Panc1 (cell line): ENCODE data around the gene TIRAP. TPM values are rescaled to one million over a fixed set of nuclear protein-coding genes. Genes with fewer than 3 reads are reported as not detected.
A peak's percentile ranks its signal among the peaks of the same experiment; 100 is the strongest.

Source experiments
- ATAC-seq: fragments of 200-7000 bp; cut with Tn5 transposase; 2 replicates; pipeline ENCODE4 v1.9.1; 2020; ENCODE audit warnings: mild to moderate bottlenecking, moderate library complexity
- BruUV-seq: library from RNA; stranded (reverse); fragments of 400-500 nt; replicated peaks from 2 replicates; lab custom pipeline; 2021; lab: Mats Ljungman, UMichigan
- CTCF ChIA-PET: fragments of 300-600 bp; sonication (Branson Sonifier 250); formaldehyde crosslinking; loops from one replicate; lab custom pipeline; 2022; ENCODE audit warnings: antibody characterized with exemption; lab: Charles Lee
- POLR2A ChIA-PET: fragments of 300-600 bp; sonication (Branson Sonifier 250); formaldehyde crosslinking; loops from one replicate; lab custom pipeline; 2022; ENCODE audit warnings: antibody characterized with exemption; lab: Charles Lee
- DNase-seq: peaks from one replicate; pipeline ENCODE4 v3.0.0-alpha.2; 2010; ENCODE audit warnings: low read depth, low spot score
- H3K27ac ChIP-seq: 2 replicates; pipeline ENCODE4 v1.5.1; 2011; ENCODE audit warnings: mild to moderate bottlenecking, low read length, inconsistent platforms
- H3K27me3 ChIP-seq: fragments of 200-500 bp; sonication (Bioruptor generic); 2 replicates; pipeline ENCODE4 v1.6.0; 2014; ENCODE audit warnings: low read length, inconsistent platforms; ENCODE audit not compliant: control insufficient read depth, insufficient read depth
- H3K36me3 ChIP-seq: fragments of 200-500 bp; sonication (Bioruptor generic); 2 replicates; pipeline ENCODE4 v1.5.1; 2014; ENCODE audit warnings: inconsistent platforms, mild to moderate bottlenecking, low read length, moderate library complexity; ENCODE audit not compliant: control insufficient read depth, insufficient read depth
- H3K4me1 ChIP-seq: 2 replicates; pipeline ENCODE4 v1.5.1; 2011; ENCODE audit warnings: inconsistent platforms, mild to moderate bottlenecking, low read length, moderate library complexity; ENCODE audit not compliant: control insufficient read depth, insufficient read depth
- H3K4me3 ChIP-seq, 2 experiments: 2 replicates each; pipeline ENCODE4 v1.5.1; 2011 to 2012; ENCODE audit warnings: low read depth in 2 of 2, low read length in 2 of 2, mild to moderate bottlenecking in 2 of 2, inconsistent platforms in 1 of 2, moderate library complexity in 1 of 2
- H3K9me3 ChIP-seq: fragments of 200-500 bp; sonication (Bioruptor generic); 2 replicates; pipeline ENCODE4 v1.5.1; 2014; ENCODE audit warnings: low read depth, mild to moderate bottlenecking, inconsistent platforms, low read length, moderate library complexity; ENCODE audit not compliant: control insufficient read depth, insufficient read depth
- CTCF ChIP-seq: fragments of 450-650 bp; IDR thresholded peaks from 2 replicates; pipeline ENCODE4 v1.5.1; 2017; ENCODE audit warnings: mild to moderate bottlenecking
- POLR2AphosphoS5 ChIP-seq: IDR thresholded peaks from 2 replicates; pipeline ENCODE4 v1.6.1; 2012; ENCODE audit warnings: mild to moderate bottlenecking, low read depth, low read length, moderate library complexity
- REST ChIP-seq, 2 experiments: IDR thresholded peaks; 2 replicates each; pipeline ENCODE4 v1.6.1; 2011 to 2012; ENCODE audit warnings: low read depth in 2 of 2, control low read depth in 1 of 2, low read length in 1 of 2, mild to moderate bottlenecking in 1 of 2, moderate library complexity in 1 of 2; ENCODE audit not compliant: insufficient read depth in 1 of 2
- SIN3A ChIP-seq: IDR thresholded peaks from 2 replicates; pipeline ENCODE4 v1.6.1; 2012; ENCODE audit warnings: low read depth, mild to moderate bottlenecking, low read length, moderate library complexity, borderline replicate concordance; ENCODE audit not compliant: insufficient read depth
- TCF7L2 ChIP-seq: IDR thresholded peaks from 2 replicates; pipeline ENCODE4 v1.6.1; 2011; ENCODE audit warnings: mild to moderate bottlenecking, low read depth, low read length, inconsistent platforms
- in situ Hi-C: cut with HindIII; loops from 2 replicates; pipeline ENCODE4 v1.10.0; 2016; ENCODE audit warnings: low sequenced_read_pairs, low pct_unique_long_range_greater_than_20kb
- intact Hi-C: fragments of 100-400 bp; cut with micrococcal nuclease; formaldehyde crosslinking; loops from one replicate; pipeline ENCODE4 v1.10.0; 2022; ENCODE audit not compliant: unreplicated experiment
- total RNA-seq: library from RNA; stranded (reverse); gene quantifications from one replicate; pipeline ENCODE4 v1.2.1, GENCODE V29; 2021; ENCODE audit not compliant: unreplicated experiment

The TIRAP gene
- total RNA-seq, 1 experiment from 2014 or later: 19.3 TPM

DNA sequence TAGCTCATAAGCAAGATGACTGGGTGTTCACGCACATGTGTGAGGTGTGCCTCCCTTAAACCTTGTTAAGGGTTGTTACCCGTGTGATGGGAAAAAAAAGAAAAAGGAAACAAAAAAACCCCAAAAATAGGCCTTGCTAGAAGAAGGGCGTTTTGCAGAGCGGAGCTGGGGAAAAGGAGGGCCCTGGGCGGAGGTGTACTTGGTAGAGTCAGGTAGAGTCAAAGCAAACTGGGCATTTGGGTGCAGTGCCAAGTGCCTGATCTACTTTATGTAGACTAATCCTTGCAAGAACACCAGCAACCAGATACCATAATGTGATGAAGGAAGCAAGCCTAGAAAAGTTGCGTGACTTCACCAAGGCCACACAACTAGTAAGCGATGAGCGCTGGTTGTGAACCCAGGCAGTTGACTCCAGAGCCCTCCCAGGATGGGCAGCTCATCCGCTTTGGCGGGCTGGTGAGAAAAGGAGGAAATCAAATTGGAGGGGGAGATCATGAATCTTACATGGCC lies 1.2 kb upstream of the TIRAP start:
- no TSS peak for BruUV-seq
- H3K27me3 ChIP-seq: no peaks in the 10 kb centered on the region
- peaks cover 3% of the 10 kb centered on the region; the same call in 1 of the 2 replicates for H3K36me3 ChIP-seq
- peak overlapping the region; percentile 78; the same call in 1 of the 2 replicates for H3K27ac ChIP-seq
- ChIA-PET CTCF (no interaction called here), POLR2A (no interaction called here)
- peaks cover 11% of the 10 kb centered on the region; the same call in 1 of the 2 replicates for H3K4me1 ChIP-seq
- ATAC-seq: no peak
- peak overlapping the region in 1 of 2 experiments; percentile 97; a peak in 1 of 4 replicates for H3K4me3 ChIP-seq
- H3K9me3 ChIP-seq: no peaks in the 10 kb centered on the region
- in situ Hi-C loops: no loop called here
- intact Hi-C loops: no loop called here
- TF ChIP-seq SIN3A (no peak), TCF7L2 (no peak), CTCF (no peak), POLR2AphosphoS5 (no peak), REST (IDR thresholded peaks at IDR 0.05; ENCODE audit: insufficient read depth in 1 of 2, low read depth in 2 of 2, low read length in 1 of 2) (no peak)
- no peak for DNase-seq

- H3K27me3 ChIP-seq: no peaks in the 10 kb centered on the region
- CTCF ChIA-PET: no interaction called here
- peak overlapping the region; percentile 68 to 97 for H3K4me3 ChIP-seq
- peaks cover 3% of the 10 kb centered on the region; the same call in 1 of the 2 replicates for H3K36me3 ChIP-seq
- in situ Hi-C loops (no loop called here), intact Hi-C loops (no loop called here)
- H3K9me3 ChIP-seq: no peaks in the 10 kb centered on the region
- peak; percentile 57 for ATAC-seq
- peak overlapping the region; percentile 78 for H3K27ac ChIP-seq
- TF ChIP-seq REST (IDR thresholded peaks at IDR 0.05; ENCODE audit: insufficient read depth in 1 of 2, low read depth in 2 of 2, low read length in 1 of 2) (no peak), CTCF (no peak), TCF7L2 (no peak), SIN3A (no peak), POLR2AphosphoS5 (no peak)
- no peak for DNase-seq
- no TSS peak for BruUV-seq
- peaks cover 11% of the 10 kb centered on the region; the same call in 1 of the 2 replicates for H3K4me1 ChIP-seq
- POLR2A ChIA-PET: no interaction called here
These were observed 545 bp upstream of the TIRAP start for GRCh38 chr11:126282361-126282735.
